HepG2 (cell line): ENCODE measurements around the gene CORT. TPM values are rescaled to one million over a fixed set of nuclear protein-coding genes. Genes with fewer than 3 reads are reported as not detected.

ENCODE experiments used
- ATRX ChIP-seq: sonication (generic); formaldehyde crosslinking; IDR thresholded peaks from 2 replicates; pipeline ENCODE4 v1.4.0; 2020; ENCODE audit warnings: missing genetic modification reagents, borderline replicate concordance
- GRHL1 ChIP-seq: sonication (generic); formaldehyde crosslinking; conservative IDR thresholded peaks from 2 replicates; pipeline ENCODE4 v1.8.0; 2022; ENCODE audit warnings: missing genetic modification reagents
- HIC2 ChIP-seq: sonication (generic); formaldehyde crosslinking; IDR thresholded peaks from 2 replicates; pipeline ENCODE4 v1.9.0; 2022; ENCODE audit warnings: low read depth, missing genetic modification reagents
- MIXL1 ChIP-seq: IDR thresholded peaks from 2 replicates; pipeline ENCODE4 v1.6.1; 2016
- MZF1 ChIP-seq: sonication (generic); formaldehyde crosslinking; IDR thresholded peaks from 2 replicates; pipeline ENCODE4 v1.8.1; 2023; ENCODE audit warnings: mild to moderate bottlenecking, missing genetic modification reagents, borderline replicate concordance
- REL ChIP-seq: sonication (generic); formaldehyde crosslinking; conservative IDR thresholded peaks from 2 replicates; pipeline ENCODE4 v1.8.0; 2022; ENCODE audit warnings: mild to moderate bottlenecking, missing genetic modification reagents, moderate library complexity
- THAP11 ChIP-seq: IDR thresholded peaks from 2 replicates; pipeline ENCODE4 v1.6.1; 2016; ENCODE audit warnings: missing biosample characterization, missing genetic modification reagents
- ZFYVE20 ChIP-seq: sonication (generic); formaldehyde crosslinking; IDR thresholded peaks from 2 replicates; pipeline ENCODE4 v1.8.0; 2023; ENCODE audit warnings: low read depth, mild to moderate bottlenecking, moderate library complexity, missing genetic modification reagents, borderline replicate concordance
- ZNF143 ChIP-seq: sonication (generic); formaldehyde crosslinking; IDR thresholded peaks from 2 replicates; pipeline ENCODE4 v1.4.0; 2020; ENCODE audit warnings: missing genetic modification reagents
- ZNF205 ChIP-seq: IDR thresholded peaks from 2 replicates; pipeline ENCODE4 v1.6.1; 2018; ENCODE audit warnings: missing biosample characterization, missing genetic modification reagents
- ZNF253 ChIP-seq: sonication (generic); formaldehyde crosslinking; IDR thresholded peaks from 2 replicates; pipeline ENCODE4 v1.8.0; 2022; ENCODE audit warnings: mild to moderate bottlenecking, missing genetic modification reagents, borderline replicate concordance
- polyA plus RNA-seq, 8 experiments: library from polyadenylated mRNA; depleted of rRNA in 3 of 8; stranded (reverse) in 7 of 8; unstranded in 1 of 8; fragments of >200 nt; fragmentation: Illumina TruSeq in 4 of 8; extraction: Trizol in 4 of 8; gene quantifications; 2 replicates each; pipeline versions ENCODE4 v1.2.1 to v1.2.3, GENCODE V29; 2011 to 2016; ENCODE audit warnings: low read depth in 4 of 8, missing spikeins in 1 of 8, mixed read lengths in 1 of 8; ENCODE audit not compliant: insufficient read depth in 1 of 8
- total RNA-seq, 5 experiments: library from RNA; depleted of rRNA; stranded (reverse); fragments of >200 nt; fragmentation: Illumina TruSeq; extraction: Trizol; gene quantifications; 2 replicates each; pipeline ENCODE4 v1.2.3, GENCODE V29; 2016; ENCODE audit warnings: low read depth in 1 of 5
- TF ChIP-seq, protein P1 (sequence below): sonication (generic); formaldehyde crosslinking; IDR thresholded peaks from 2 replicates; pipeline ENCODE4 v1.4.0; 2020; ENCODE audit warnings: mild to moderate bottlenecking, missing genetic modification reagents
- TF ChIP-seq, protein P2 (sequence below): sonication (generic); formaldehyde crosslinking; IDR thresholded peaks from 2 replicates; pipeline ENCODE4 v1.8.1; 2023; ENCODE audit warnings: mild to moderate bottlenecking, inconsistent platforms, moderate library complexity, missing genetic modification reagents, borderline replicate concordance
- TF ChIP-seq, protein P3 (sequence below): sonication (generic); formaldehyde crosslinking; IDR thresholded peaks from 2 replicates; pipeline ENCODE4 v1.9.0; 2021; ENCODE audit warnings: missing genetic modification reagents, borderline replicate concordance

CORT gene
- total and polyA plus RNA-seq, 2 of the 13 experiments (the other 11 are each of a cell fraction or from before 2014, with no cell fraction given) = 0.11 to 0.62 TPM

DNA sequence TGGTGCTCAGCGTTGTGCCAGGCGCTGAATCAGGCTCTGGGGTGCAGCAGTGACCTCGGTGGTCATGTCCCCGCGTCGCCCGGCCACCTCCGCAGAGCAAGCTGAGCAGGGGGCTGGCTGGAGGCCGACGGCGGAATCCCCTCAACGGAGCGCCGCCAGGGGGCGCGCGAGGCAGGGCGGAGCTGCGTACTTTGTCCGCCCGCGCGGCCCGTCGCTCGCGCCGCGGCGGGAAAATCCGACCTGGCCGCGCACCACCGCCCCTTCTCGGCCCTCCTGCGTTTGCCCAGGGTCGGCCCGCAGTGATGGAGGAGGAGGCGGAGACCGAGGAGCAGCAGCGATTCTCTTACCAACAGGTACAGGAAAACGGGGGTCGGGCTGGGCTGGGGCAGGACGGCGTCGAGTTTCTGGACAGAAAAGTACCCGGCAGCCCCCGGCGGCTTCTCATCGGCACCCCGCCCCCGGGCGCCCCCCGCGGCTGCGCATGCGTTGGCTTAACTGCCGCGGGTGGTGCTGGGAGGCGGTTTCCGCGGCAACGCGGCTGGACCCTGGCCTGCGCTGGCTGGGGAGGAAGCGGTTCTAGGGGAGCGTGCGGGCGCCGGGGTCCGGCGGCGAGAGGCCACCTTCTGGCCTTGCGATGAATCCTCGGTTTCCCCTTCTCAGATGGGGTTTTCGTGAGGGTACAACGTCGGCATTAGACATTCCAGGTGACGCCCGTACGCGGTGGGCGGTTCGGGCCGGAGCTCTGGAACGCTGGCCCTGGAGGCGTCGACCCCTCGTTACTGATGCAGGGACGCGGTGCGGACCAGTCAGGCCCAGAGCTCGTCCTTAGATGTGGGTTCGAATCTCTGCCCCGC is 19.4 kb upstream of the CORT start, which contains the start of gene CENPS (continued):
- peak; percentile 75; the same call in 1 of the 2 replicates for TF ChIP-seq HIC2 (CRISPR knock-in tag)
- peak; percentile 27; the same call in 1 of the 2 replicates for TF ChIP-seq MIXL1 (CRISPR knock-in tag)
- peak; percentile 92 for TF ChIP-seq THAP11 (CRISPR knock-in tag)
- TF ChIP-seq GRHL1 (CRISPR knock-in tag) = peak; percentile 81; the same call in 1 of the 2 replicates
- TF ChIP-seq, protein P1, sequence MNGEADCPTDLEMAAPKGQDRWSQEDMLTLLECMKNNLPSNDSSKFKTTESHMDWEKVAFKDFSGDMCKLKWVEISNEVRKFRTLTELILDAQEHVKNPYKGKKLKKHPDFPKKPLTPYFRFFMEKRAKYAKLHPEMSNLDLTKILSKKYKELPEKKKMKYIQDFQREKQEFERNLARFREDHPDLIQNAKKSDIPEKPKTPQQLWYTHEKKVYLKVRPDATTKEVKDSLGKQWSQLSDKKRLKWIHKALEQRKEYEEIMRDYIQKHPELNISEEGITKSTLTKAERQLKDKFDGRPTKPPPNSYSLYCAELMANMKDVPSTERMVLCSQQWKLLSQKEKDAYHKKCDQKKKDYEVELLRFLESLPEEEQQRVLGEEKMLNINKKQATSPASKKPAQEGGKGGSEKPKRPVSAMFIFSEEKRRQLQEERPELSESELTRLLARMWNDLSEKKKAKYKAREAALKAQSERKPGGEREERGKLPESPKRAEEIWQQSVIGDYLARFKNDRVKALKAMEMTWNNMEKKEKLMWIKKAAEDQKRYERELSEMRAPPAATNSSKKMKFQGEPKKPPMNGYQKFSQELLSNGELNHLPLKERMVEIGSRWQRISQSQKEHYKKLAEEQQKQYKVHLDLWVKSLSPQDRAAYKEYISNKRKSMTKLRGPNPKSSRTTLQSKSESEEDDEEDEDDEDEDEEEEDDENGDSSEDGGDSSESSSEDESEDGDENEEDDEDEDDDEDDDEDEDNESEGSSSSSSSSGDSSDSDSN = peak; percentile 72
- TF ChIP-seq, protein P2, sequence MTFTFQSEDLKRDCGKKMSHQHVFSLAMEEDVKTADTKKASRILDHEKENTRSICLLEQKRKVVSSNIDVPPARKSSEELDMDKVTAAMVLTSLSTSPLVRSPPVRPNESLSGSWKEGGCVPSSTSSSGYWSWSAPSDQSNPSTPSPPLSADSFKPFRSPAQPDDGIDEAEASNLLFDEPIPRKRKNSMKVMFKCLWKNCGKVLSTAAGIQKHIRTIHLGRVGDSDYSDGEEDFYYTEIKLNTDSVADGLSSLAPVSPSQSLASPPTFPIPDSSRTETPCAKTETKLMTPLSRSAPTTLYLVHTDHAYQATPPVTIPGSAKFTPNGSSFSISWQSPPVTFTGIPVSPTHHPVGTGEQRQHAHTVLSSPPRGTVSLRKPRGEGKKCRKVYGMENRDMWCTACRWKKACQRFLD (CRISPR knock-in tag) = peak; percentile 96
- peak; percentile 61 for TF ChIP-seq ZNF205
- peak; percentile 98 for TF ChIP-seq REL (CRISPR knock-in tag)
- TF ChIP-seq ZFYVE20 = peak; percentile 95
- TF ChIP-seq ATRX (CRISPR knock-in tag) = no peak
- peak; percentile 90 for TF ChIP-seq ZNF143
- TF ChIP-seq MZF1 (CRISPR knock-in tag) = 0 out of 2 replicates have a peak, but pooled peaks have one; percentile 69
- peak; percentile 96; the same call in 1 of the 2 replicates for TF ChIP-seq ZNF253 (CRISPR knock-in tag)
- TF ChIP-seq, protein P3, sequence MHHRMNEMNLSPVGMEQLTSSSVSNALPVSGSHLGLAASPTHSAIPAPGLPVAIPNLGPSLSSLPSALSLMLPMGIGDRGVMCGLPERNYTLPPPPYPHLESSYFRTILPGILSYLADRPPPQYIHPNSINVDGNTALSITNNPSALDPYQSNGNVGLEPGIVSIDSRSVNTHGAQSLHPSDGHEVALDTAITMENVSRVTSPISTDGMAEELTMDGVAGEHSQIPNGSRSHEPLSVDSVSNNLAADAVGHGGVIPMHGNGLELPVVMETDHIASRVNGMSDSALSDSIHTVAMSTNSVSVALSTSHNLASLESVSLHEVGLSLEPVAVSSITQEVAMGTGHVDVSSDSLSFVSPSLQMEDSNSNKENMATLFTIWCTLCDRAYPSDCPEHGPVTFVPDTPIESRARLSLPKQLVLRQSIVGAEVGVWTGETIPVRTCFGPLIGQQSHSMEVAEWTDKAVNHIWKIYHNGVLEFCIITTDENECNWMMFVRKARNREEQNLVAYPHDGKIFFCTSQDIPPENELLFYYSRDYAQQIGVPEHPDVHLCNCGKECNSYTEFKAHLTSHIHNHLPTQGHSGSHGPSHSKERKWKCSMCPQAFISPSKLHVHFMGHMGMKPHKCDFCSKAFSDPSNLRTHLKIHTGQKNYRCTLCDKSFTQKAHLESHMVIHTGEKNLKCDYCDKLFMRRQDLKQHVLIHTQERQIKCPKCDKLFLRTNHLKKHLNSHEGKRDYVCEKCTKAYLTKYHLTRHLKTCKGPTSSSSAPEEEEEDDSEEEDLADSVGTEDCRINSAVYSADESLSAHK (CRISPR knock-in tag) = no peak
